PFSK-1 (cell line): ENCODE measurements around the gene DCTN1.

ENCODE experiments used
- FOXP2 ChIP-seq: optimal IDR thresholded peaks from 2 replicates; pipeline ENCODE3; 2011; ENCODE audit warnings: borderline replicate concordance, control low read depth, inconsistent platforms; ENCODE audit not compliant: insufficient read depth; ENCODE audit errors: extremely low read length, extremely low read depth
- TAF1 ChIP-seq: IDR thresholded peaks from 2 replicates; pipeline ENCODE4 v1.6.1; 2012; ENCODE audit warnings: low read length, control low read depth, borderline replicate concordance; ENCODE audit not compliant: insufficient read depth

DNA sequence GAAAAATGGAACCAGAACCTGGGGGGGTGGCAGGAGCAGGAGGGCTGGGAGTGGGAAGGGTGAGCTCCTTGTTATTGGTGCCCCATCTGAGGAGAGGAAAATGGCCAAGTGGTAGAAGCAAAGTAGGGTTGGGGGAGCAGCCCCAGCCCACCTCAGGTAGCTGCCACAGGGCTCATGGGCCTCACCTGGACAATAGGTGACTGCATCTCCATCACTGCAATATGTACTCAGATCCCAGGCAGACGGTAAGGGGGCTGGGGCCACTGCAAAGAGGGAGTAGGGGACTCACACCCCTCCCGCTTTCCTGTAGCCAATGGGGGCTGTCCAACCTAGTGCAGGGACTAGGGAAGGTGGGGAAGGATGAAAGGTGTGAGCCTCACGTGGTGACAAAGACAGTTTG lies 37.1 kb upstream of the DCTN1 start:
- no peak for TF ChIP-seq TAF1
- TF ChIP-seq FOXP2, result no peak
